Stomach (tissue), 4 donors: ENCODE data around the gene KRTAP13-1.

Experiments
- CTCF ChIP-seq, 7 experiments: fragments of 450-650 bp in 4 of 7; fragments of 200-600 bp in 3 of 7; sonication (generic) in 3 of 7; IDR thresholded peaks; one replicate each; pipeline ENCODE4 v1.5.1; 2016 to 2019; ENCODE audit warnings: antibody characterized with exemption in 7 of 7, control low read depth in 2 of 7, mild to moderate bottlenecking in 1 of 7
- POLR2A ChIP-seq, 4 donors: fragments of 450-650 bp; IDR thresholded peaks; one replicate each; pipeline ENCODE4 v1.6.1; 2016; ENCODE audit warnings: antibody characterized with exemption in 4 of 4, control low read depth in 2 of 4, mild to moderate bottlenecking in 1 of 4, moderate library complexity in 1 of 4
- POLR2AphosphoS5 ChIP-seq, 3 donors: sonication (generic); formaldehyde crosslinking; IDR thresholded peaks; one replicate each; pipeline ENCODE4 v1.6.1; 2016; ENCODE audit warnings: antibody characterized with exemption in 3 of 3

- TF ChIP-seq CTCF (IDR thresholded peaks at IDR 0.05): no peak
- TF ChIP-seq POLR2A (IDR thresholded peaks at IDR 0.05): no peak
- TF ChIP-seq POLR2AphosphoS5 (IDR thresholded peaks at IDR 0.05): no peak
Measured at GRCh38 chr21:30349572-30349971, 46.3 kb upstream of the KRTAP13-1 start.
